Kidney (tissue), 22 donors: ENCODE measurements around the gene CTDSP2. TPM values are rescaled to one million over a fixed set of nuclear protein-coding genes. Genes with fewer than 3 reads are reported as not detected.

ENCODE experiments used
- DNase-seq, 5 donors: peaks; one replicate each; pipeline ENCODE4 v3.0.0-alpha.2; 2013 to 2020
- FAIRE-seq: peaks from 2 replicates; lab custom pipeline; 2012; peaks lifted over from hg19 to GRCh38; lab: Jason Lieb, UNC
- H3K27ac ChIP-seq, 2 donors: one replicate each; pipeline ENCODE4 v1.7.0; 2013; ENCODE audit warnings: low read depth in 2 of 2, low read length in 2 of 2, inconsistent platforms in 1 of 2
- H3K27me3 ChIP-seq: one replicate; pipeline ENCODE4 v1.7.1; 2013; ENCODE audit warnings: low read length, inconsistent platforms; ENCODE audit not compliant: control insufficient read depth, insufficient read depth
- H3K36me3 ChIP-seq, 3 donors: one replicate each; pipeline versions ENCODE4 v1.7.0 to v1.7.1; 2013; ENCODE audit warnings: low read length in 3 of 3, control low read depth in 1 of 3, inconsistent platforms in 1 of 3; ENCODE audit not compliant: insufficient read depth in 3 of 3, control insufficient read depth in 2 of 3
- H3K4me1 ChIP-seq, 3 donors: one replicate each; pipeline versions ENCODE4 v1.7.0 to v1.7.1; 2013; ENCODE audit warnings: low read length in 3 of 3, inconsistent platforms in 1 of 3, low read depth in 1 of 3; ENCODE audit not compliant: control insufficient read depth in 2 of 3, insufficient read depth in 2 of 3
- H3K4me3 ChIP-seq, 3 donors: one replicate each; pipeline versions ENCODE4 v1.7.0 to v1.8.1; 2013; ENCODE audit warnings: low read length in 3 of 3, control low read depth in 1 of 3, inconsistent platforms in 1 of 3
- H3K9ac ChIP-seq, 3 donors: one replicate each; pipeline versions ENCODE4 v1.7.0 to v1.7.1; 2013; ENCODE audit warnings: low read length in 3 of 3, control low read depth in 1 of 3, inconsistent platforms in 1 of 3
- H3K9me3 ChIP-seq, 3 donors: one replicate each; pipeline versions ENCODE4 v1.7.0 to v1.7.1; 2013; ENCODE audit warnings: low read length in 3 of 3, control low read depth in 1 of 3, inconsistent platforms in 1 of 3; ENCODE audit not compliant: control insufficient read depth in 2 of 3, insufficient read depth in 1 of 3
- intact Hi-C: fragments of 100-400 bp; cut with DNase I; formaldehyde crosslinking; loops from one replicate; pipeline ENCODE4 v1.11.1; 2022
- long read RNA-seq, 10 donors: library from polyadenylated mRNA in 1 of 10; unstranded in 1 of 10; transcript quantifications; one replicate each; pipeline ENCODE4 v2.0.0 and lab custom pipeline, GENCODE V29; 2021 to 2026
- polyA plus RNA-seq: library from polyadenylated mRNA; stranded (reverse); fragments of 350-450 nt; fragmentation: Illumina TruSeq; extraction: RNeasy Lipid Tissue Mini Kit (QIAGEN cat#74804); gene quantifications from one replicate; pipeline ENCODE4 v1.2.3, GENCODE V29; 2014; ENCODE audit warnings: low read depth, low replicate concordance; ENCODE audit not compliant: insufficient read depth
- total RNA-seq: library from RNA; stranded (reverse); fragmentation: NEBNext Ultra II Directional; extraction: Animal tissue kit (Norgen Biotek cat#: 25700); gene quantifications from one replicate; pipeline ENCODE4 v1.2.1, GENCODE V29; 2021
- TF ChIP-seq, protein P1 (sequence below): IDR thresholded peaks from 3 replicates; pipeline ENCODE4 v1.5.1; 2012; ENCODE audit warnings: mild to moderate bottlenecking, moderate library complexity, borderline replicate concordance; ENCODE audit not compliant: insufficient read depth; ENCODE audit errors: extremely low read depth
- donor health status: control.
- donor health status: control.
- donor health status: control.
- donor health status: control.
- donor health status: control.
- donor health status: DM: yes; HTN: yes; CAD: no.
- donor health status: Normal renal cell carcinoma (clear cell type).

CTDSP2 gene, protein sequence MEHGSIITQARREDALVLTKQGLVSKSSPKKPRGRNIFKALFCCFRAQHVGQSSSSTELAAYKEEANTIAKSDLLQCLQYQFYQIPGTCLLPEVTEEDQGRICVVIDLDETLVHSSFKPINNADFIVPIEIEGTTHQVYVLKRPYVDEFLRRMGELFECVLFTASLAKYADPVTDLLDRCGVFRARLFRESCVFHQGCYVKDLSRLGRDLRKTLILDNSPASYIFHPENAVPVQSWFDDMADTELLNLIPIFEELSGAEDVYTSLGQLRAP
- 198 TPM for total RNA-seq
- polyA plus RNA-seq: 46.0 TPM
- long read RNA-seq, donor 1, full-length matches to known transcripts: 21 of 38 reads
- long read RNA-seq, donor 1, partial matches to known transcripts: 17 of 38 reads
- long read RNA-seq, donor 1, other reads (novel, unspliced or antisense): 0 of 38 reads
- long read RNA-seq, donor 2, full-length matches to known transcripts: 30 of 39 reads
- long read RNA-seq, donor 2, partial matches to known transcripts: 9 of 39 reads
- long read RNA-seq, donor 2, other reads (novel, unspliced or antisense): 0 of 39 reads
- long read RNA-seq, donor 3, full-length matches to known transcripts: 33 of 47 reads
- long read RNA-seq, donor 3, partial matches to known transcripts: 9 of 47 reads
- long read RNA-seq, donor 3, other reads (novel, unspliced or antisense): 5 of 47 reads
- long read RNA-seq, donor 4, full-length matches to known transcripts: 32 of 32 reads
- long read RNA-seq, donor 4, partial matches to known transcripts: 0 of 32 reads
- long read RNA-seq, donor 4, other reads (novel, unspliced or antisense): 0 of 32 reads
- long read RNA-seq, donor 5, full-length matches to known transcripts: 2 of 2 reads
- long read RNA-seq, donor 5, partial matches to known transcripts: 0 of 2 reads
- long read RNA-seq, donor 5, other reads (novel, unspliced or antisense): 0 of 2 reads
- long read RNA-seq, donor 6, full-length matches to known transcripts: 6 of 6 reads
- long read RNA-seq, donor 6, partial matches to known transcripts: 0 of 6 reads
- long read RNA-seq, donor 6, other reads (novel, unspliced or antisense): 0 of 6 reads
- long read RNA-seq, donor 7, full-length matches to known transcripts: 20 of 118 reads
- long read RNA-seq, donor 7, partial matches to known transcripts: 2 of 118 reads
- long read RNA-seq, donor 7, other reads (novel, unspliced or antisense): 96 of 118 reads
- long read RNA-seq, donor 8, full-length matches to known transcripts: 17 of 28 reads
- long read RNA-seq, donor 8, partial matches to known transcripts: 11 of 28 reads
- long read RNA-seq, donor 8, other reads (novel, unspliced or antisense): 0 of 28 reads
- long read RNA-seq, donor 9, full-length matches to known transcripts: 4 of 11 reads
- long read RNA-seq, donor 9, partial matches to known transcripts: 7 of 11 reads
- long read RNA-seq, donor 9, other reads (novel, unspliced or antisense): 0 of 11 reads
- long read RNA-seq, donor 10, full-length matches to known transcripts: 13 of 28 reads
- long read RNA-seq, donor 10, partial matches to known transcripts: 15 of 28 reads
- long read RNA-seq, donor 10, other reads (novel, unspliced or antisense): 0 of 28 reads

DNA sequence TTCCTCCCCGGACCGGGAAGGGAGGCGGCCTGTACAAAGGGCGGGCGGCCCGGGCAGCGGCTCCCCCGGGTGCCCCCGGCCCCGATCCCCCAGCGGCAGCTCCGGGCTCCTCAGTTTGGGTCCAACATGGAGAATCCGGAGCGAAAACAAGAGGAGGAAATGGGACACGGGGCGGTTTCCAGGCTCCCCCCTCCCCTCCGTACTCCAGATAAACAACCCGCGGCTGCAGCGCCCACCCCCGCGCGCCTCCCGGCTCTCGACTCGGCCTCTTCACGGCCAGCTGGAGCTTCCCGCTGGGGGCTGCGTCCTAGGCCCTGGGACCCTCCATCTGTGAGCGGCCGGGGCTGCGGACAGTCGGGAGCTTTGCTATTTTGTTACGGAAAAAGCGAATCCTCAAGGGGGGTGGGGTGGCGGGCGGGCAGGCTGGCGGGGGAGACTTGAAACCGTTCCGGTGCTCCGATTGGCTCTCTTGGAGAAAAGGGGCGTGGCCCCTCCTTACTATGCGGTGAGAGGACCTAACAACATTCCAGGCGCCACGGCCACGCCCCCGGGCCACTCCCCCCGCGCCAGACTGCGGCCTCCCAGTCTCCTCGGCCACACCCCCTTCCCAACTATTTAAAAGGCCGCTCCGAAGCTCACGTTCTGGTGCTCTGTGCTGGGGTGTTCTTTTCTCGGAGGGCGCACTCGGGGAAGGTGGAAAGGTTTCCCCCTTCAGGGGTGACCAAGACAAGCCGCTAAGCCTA, at the start of gene CTDSP2:
Gene CTDSP2, minus strand, starts transcription at position 153 of the 743 bp plus-strand sequence. CDS start 294 bp downstream, outside the sequence.
- FAIRE-seq (no peak), DNase-seq (peak; percentile 99 to 100 (median 100))
- peaks cover 3 to 23% (median 23%) of the 10 kb centered on the region in 3 donors for H3K4me1 ChIP-seq
- intact Hi-C loops: no loop called here
- H3K9me3 ChIP-seq: no peaks in the 10 kb centered on the region
- peak within 1 kb of the TSS; percentile 99 for H3K27ac ChIP-seq
- peak within 1 kb of the TSS; percentile 62 to 99 (median 88) for H3K9ac ChIP-seq
- TF ChIP-seq, protein P1, sequence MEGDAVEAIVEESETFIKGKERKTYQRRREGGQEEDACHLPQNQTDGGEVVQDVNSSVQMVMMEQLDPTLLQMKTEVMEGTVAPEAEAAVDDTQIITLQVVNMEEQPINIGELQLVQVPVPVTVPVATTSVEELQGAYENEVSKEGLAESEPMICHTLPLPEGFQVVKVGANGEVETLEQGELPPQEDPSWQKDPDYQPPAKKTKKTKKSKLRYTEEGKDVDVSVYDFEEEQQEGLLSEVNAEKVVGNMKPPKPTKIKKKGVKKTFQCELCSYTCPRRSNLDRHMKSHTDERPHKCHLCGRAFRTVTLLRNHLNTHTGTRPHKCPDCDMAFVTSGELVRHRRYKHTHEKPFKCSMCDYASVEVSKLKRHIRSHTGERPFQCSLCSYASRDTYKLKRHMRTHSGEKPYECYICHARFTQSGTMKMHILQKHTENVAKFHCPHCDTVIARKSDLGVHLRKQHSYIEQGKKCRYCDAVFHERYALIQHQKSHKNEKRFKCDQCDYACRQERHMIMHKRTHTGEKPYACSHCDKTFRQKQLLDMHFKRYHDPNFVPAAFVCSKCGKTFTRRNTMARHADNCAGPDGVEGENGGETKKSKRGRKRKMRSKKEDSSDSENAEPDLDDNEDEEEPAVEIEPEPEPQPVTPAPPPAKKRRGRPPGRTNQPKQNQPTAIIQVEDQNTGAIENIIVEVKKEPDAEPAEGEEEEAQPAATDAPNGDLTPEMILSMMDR: no peak
- H3K36me3 ChIP-seq: no peaks in the 10 kb centered on the region
- H3K27me3 ChIP-seq: no peaks in the 10 kb centered on the region
- peak within 1 kb of the TSS; percentile 72 to 92 (median 84) for H3K4me3 ChIP-seq

DNA sequence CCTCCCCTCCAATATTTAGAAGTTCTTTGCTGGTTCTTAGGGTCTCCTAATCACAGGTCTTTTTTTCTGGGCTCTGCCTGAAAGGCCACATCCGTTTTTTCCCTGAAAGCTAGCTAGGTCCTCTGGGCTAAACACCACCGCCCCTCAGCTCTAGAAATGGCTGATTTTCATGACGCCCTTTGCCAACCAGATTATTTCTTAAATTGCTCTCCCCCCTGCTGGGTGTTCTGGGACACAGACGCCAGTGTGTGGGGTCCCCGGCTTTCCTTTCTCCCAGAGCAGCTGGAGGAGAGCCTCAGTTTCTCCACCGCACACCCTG, 49.5 kb upstream of the CTDSP2 start:
- H3K4me1 ChIP-seq: peaks cover 8 to 58% (median 38%) of the 10 kb centered on the region in 3 donors
- H3K36me3 ChIP-seq: no peaks in the 10 kb centered on the region
- FAIRE-seq: no peak
- intact Hi-C loops: loop anchor here (5.0 kb wide), 1 partner anchor 64 kb away; no protein-coding TSS in a partner anchor
- H3K27me3 ChIP-seq: no peaks in the 10 kb centered on the region
- no peaks in the 10 kb centered on the region for H3K9me3 ChIP-seq
- peak overlapping the region in 2 of 3 donors; percentile 70 to 89 for H3K9ac ChIP-seq
- H3K27ac ChIP-seq: peak overlapping the region; percentile 95 to 98
- TF ChIP-seq, protein P1: no peak
- peak overlapping the region in 2 of 3 donors; percentile 19 to 65 for H3K4me3 ChIP-seq
- DNase-seq: peak in 2 of 5 donors; percentile 58 to 84
